Karpas-422 (cell line): ENCODE data around the gene KLK1. TPM values are rescaled to one million over a fixed set of nuclear protein-coding genes. Genes with fewer than 3 reads are reported as not detected.
A peak's percentile ranks its signal among the peaks of the same experiment; 100 is the strongest.

Experiments
- DNase-seq: peaks from one replicate; pipeline ENCODE4 v3.0.0-alpha.2; 2015
- H2AFZ ChIP-seq: fragments of 200-600 bp; sonication (generic); 2 replicates; pipeline ENCODE4 v1.6.1; 2014; ENCODE audit warnings: antibody characterized with exemption, low read length, mixed read lengths
- H3K27ac ChIP-seq: fragments of 200-600 bp; sonication (generic); 2 replicates; pipeline ENCODE4 v1.5.1; 2014; ENCODE audit warnings: mild to moderate bottlenecking, low read length, moderate library complexity
- H3K27me3 ChIP-seq: fragments of 200-600 bp; sonication (generic); 2 replicates; pipeline ENCODE4 v1.6.1; 2014; ENCODE audit warnings: low read length, mixed read lengths
- H3K36me3 ChIP-seq: fragments of 200-600 bp; sonication (generic); 2 replicates; pipeline ENCODE4 v1.6.1; 2014; ENCODE audit warnings: low read length, mixed read lengths; ENCODE audit not compliant: insufficient read depth
- H3K4me1 ChIP-seq: fragments of 200-600 bp; sonication (generic); 2 replicates; pipeline ENCODE4 v1.6.1; 2014; ENCODE audit warnings: mild to moderate bottlenecking, low read length, mixed read lengths
- H3K4me2 ChIP-seq: fragments of 200-600 bp; sonication (generic); 2 replicates; pipeline ENCODE4 v1.6.1; 2014; ENCODE audit warnings: low read length, low read depth, mild to moderate bottlenecking; ENCODE audit not compliant: poor library complexity, severe bottlenecking
- H3K4me3 ChIP-seq: fragments of 200-600 bp; sonication (generic); 2 replicates; pipeline ENCODE4 v1.5.1; 2014; ENCODE audit warnings: mild to moderate bottlenecking, antibody characterized with exemption, low read length, mixed read lengths
- H3K79me2 ChIP-seq: fragments of 200-600 bp; sonication (generic); 2 replicates; pipeline ENCODE4 v1.6.1; 2014; ENCODE audit warnings: mild to moderate bottlenecking, low read length, mixed read lengths
- H3K9ac ChIP-seq: fragments of 200-600 bp; sonication (generic); 2 replicates; pipeline ENCODE4 v1.6.0; 2014; ENCODE audit warnings: low read length
- H3K9me2 ChIP-seq: fragments of 200-600 bp; sonication (generic), shearing (Covaris generic); replicated peaks from 2 replicates; pipeline ENCODE4 v1.6.0; 2014; ENCODE audit warnings: mild to moderate bottlenecking, low read length, moderate library complexity; ENCODE audit not compliant: insufficient read depth
- H3K9me3 ChIP-seq: fragments of 300-700, 200-600 bp; sonication (generic); 2 replicates; pipeline ENCODE4 v1.6.1; 2014; ENCODE audit warnings: low read length, mixed read lengths
- H4K20me1 ChIP-seq: fragments of 200-600 bp; sonication (generic); 2 replicates; pipeline ENCODE4 v1.6.1; 2014; ENCODE audit warnings: mild to moderate bottlenecking, antibody characterized with exemption, low read length, low read depth; ENCODE audit not compliant: insufficient read depth
- total RNA-seq: library from RNA; depleted of rRNA; stranded (reverse); fragments of >200 nt; shearing (Covaris generic); gene quantifications from 2 replicates; pipeline ENCODE4 v1.2.3, GENCODE V29; 2014; ENCODE audit warnings: low replicate concordance

KLK1 gene
- total RNA-seq, 1 experiment from 2014 or later = not detected

- no peaks in the 10 kb centered on the region for H3K27me3 ChIP-seq
- H3K27ac ChIP-seq = no peak overlapping the region
- peaks cover 30% of the 10 kb centered on the region for H3K4me1 ChIP-seq
- no peak overlapping the region; the same call in 1 of the 2 replicates for H3K9ac ChIP-seq
- no peak overlapping the region for H2AFZ ChIP-seq
- H4K20me1 ChIP-seq = no peaks in the 10 kb centered on the region
- H3K4me2 ChIP-seq = no peak overlapping the region
- H3K79me2 ChIP-seq = no peaks in the 10 kb centered on the region
- no peak for DNase-seq
- H3K9me2 ChIP-seq = no peaks in the 10 kb centered on the region
- H3K4me3 ChIP-seq = no peak overlapping the region
- no peaks in the 10 kb centered on the region for H3K36me3 ChIP-seq
- H3K9me3 ChIP-seq = no peaks in the 10 kb centered on the region
Observed at GRCh38 chr19:50821622-50822021, 2.0 kb downstream of the KLK1 start.

GRCh38 chr19:50821248-50821612, 2.4 kb downstream of the KLK1 start:
- H3K4me3 ChIP-seq = no peak overlapping the region; the same call in 1 of the 2 replicates
- H3K9ac ChIP-seq = peak overlapping the region; percentile 6
- H3K4me2 ChIP-seq = peak overlapping the region; percentile 9
- H3K27ac ChIP-seq = no peak overlapping the region
- DNase-seq = no peak
- H3K4me1 ChIP-seq = peaks cover 30% of the 10 kb centered on the region
- no peak overlapping the region for H2AFZ ChIP-seq
- no peaks in the 10 kb centered on the region for H3K27me3 ChIP-seq
- no peaks in the 10 kb centered on the region for H3K36me3 ChIP-seq
- H4K20me1 ChIP-seq = no peaks in the 10 kb centered on the region
- H3K79me2 ChIP-seq = no peaks in the 10 kb centered on the region
- no peaks in the 10 kb centered on the region for H3K9me2 ChIP-seq
- no peaks in the 10 kb centered on the region for H3K9me3 ChIP-seq

GRCh38 chr19:50820549-50821247, 2.9 kb downstream of the KLK1 start:
- no peaks in the 10 kb centered on the region for H3K9me3 ChIP-seq
- no peaks in the 10 kb centered on the region for H3K79me2 ChIP-seq
- DNase-seq = no peak
- H3K9me2 ChIP-seq = no peaks in the 10 kb centered on the region
- peak overlapping the region; percentile 54 for H3K9ac ChIP-seq
- peak overlapping the region; percentile 47 for H3K4me2 ChIP-seq
- H3K4me1 ChIP-seq = peaks cover 30% of the 10 kb centered on the region
- H3K27ac ChIP-seq = no peak overlapping the region
- H4K20me1 ChIP-seq = no peaks in the 10 kb centered on the region
- no peaks in the 10 kb centered on the region; the same call in 1 of the 2 replicates for H3K27me3 ChIP-seq
- H3K4me3 ChIP-seq = peak overlapping the region; percentile 13; the same call in 1 of the 2 replicates
- H2AFZ ChIP-seq = no peak overlapping the region
- H3K36me3 ChIP-seq = no peaks in the 10 kb centered on the region

- H3K9me2 ChIP-seq = no peaks in the 10 kb centered on the region
- H3K4me2 ChIP-seq = peak overlapping the region; percentile 47
- H3K36me3 ChIP-seq = no peaks in the 10 kb centered on the region
- no peak for DNase-seq
- H3K4me3 ChIP-seq = peak overlapping the region; percentile 13; the same call in 1 of the 2 replicates
- no peak overlapping the region for H3K9ac ChIP-seq
- no peaks in the 10 kb centered on the region for H3K79me2 ChIP-seq
- no peak overlapping the region for H3K27ac ChIP-seq
- H3K27me3 ChIP-seq = peaks cover 1% of the 10 kb centered on the region; the same call in 1 of the 2 replicates
- H2AFZ ChIP-seq = no peak overlapping the region
- no peaks in the 10 kb centered on the region for H4K20me1 ChIP-seq
- H3K4me1 ChIP-seq = peaks cover 30% of the 10 kb centered on the region
- H3K9me3 ChIP-seq = peaks cover 3% of the 10 kb centered on the region; the same call in 1 of the 2 replicates
Observed at GRCh38 chr19:50820086-50820485, 3.5 kb downstream of the KLK1 start.

- Histone ChIP-seq H3K27me3 (peaks cover 4% of the 10 kb centered on the region; the same call in 1 of the 2 replicates), H3K4me3 (no peak overlapping the region)
Observed at GRCh38 chr19:50819636-50820035, 4.0 kb downstream of the KLK1 start.

GRCh38 chr19:50818859-50819472, 4.6 kb downstream of the KLK1 start:
- Histone ChIP-seq H3K4me3 (no peak overlapping the region), H3K4me2 (no peak overlapping the region), H3K27me3 (peaks cover 4% of the 10 kb centered on the region; the same call in 1 of the 2 replicates), H3K36me3 (no peaks in the 10 kb centered on the region), H3K79me2 (no peaks in the 10 kb centered on the region), H3K9me2 (no peaks in the 10 kb centered on the region), H3K9ac (no peak overlapping the region), H3K4me1 (peaks cover 30% of the 10 kb centered on the region), H3K9me3 (peaks cover 3% of the 10 kb centered on the region; the same call in 1 of the 2 replicates), H4K20me1 (no peaks in the 10 kb centered on the region), H3K27ac (no peak overlapping the region), H2AFZ (no peak overlapping the region)
- DNase-seq = no peak

More at GRCh38 chr19:50819636-50820035, 4.0 kb downstream of the KLK1 start:
- H2AFZ ChIP-seq = no peak overlapping the region
- H3K79me2 ChIP-seq = no peaks in the 10 kb centered on the region
- no peaks in the 10 kb centered on the region for H4K20me1 ChIP-seq
- no peak overlapping the region for H3K27ac ChIP-seq
- peaks cover 30% of the 10 kb centered on the region for H3K4me1 ChIP-seq
- no peak for DNase-seq
- H3K9ac ChIP-seq = no peak overlapping the region
- H3K4me2 ChIP-seq = no peak overlapping the region
- H3K36me3 ChIP-seq = no peaks in the 10 kb centered on the region
- H3K9me3 ChIP-seq = peaks cover 3% of the 10 kb centered on the region; the same call in 1 of the 2 replicates
- no peaks in the 10 kb centered on the region for H3K9me2 ChIP-seq

GRCh38 chr19:50817941-50818858, 5.4 kb downstream of the KLK1 start:
- H3K9me3 ChIP-seq = peaks cover 3% of the 10 kb centered on the region; the same call in 1 of the 2 replicates
- H3K4me2 ChIP-seq = peak overlapping the region; percentile 10
- no peaks in the 10 kb centered on the region for H3K36me3 ChIP-seq
- peak; percentile 73 for DNase-seq
- no peaks in the 10 kb centered on the region for H4K20me1 ChIP-seq
- no peaks in the 10 kb centered on the region for H3K9me2 ChIP-seq
- no peak overlapping the region for H2AFZ ChIP-seq
- no peak overlapping the region for H3K9ac ChIP-seq
- H3K27me3 ChIP-seq = peaks cover 4% of the 10 kb centered on the region; the same call in 1 of the 2 replicates
- peaks cover 24% of the 10 kb centered on the region for H3K4me1 ChIP-seq
- no peak overlapping the region for H3K4me3 ChIP-seq
- no peak overlapping the region for H3K27ac ChIP-seq
- no peaks in the 10 kb centered on the region for H3K79me2 ChIP-seq
